ENCODE results near the gene CYB561D2. TPM values are rescaled to one million over a fixed set of nuclear protein-coding genes. Genes with fewer than 3 reads are reported as not detected.

CYB561D2 gene
- total and polyA plus RNA-seq, 9 donors: 4.5 to 17.1 (median 9.6) TPM

- peak overlapping the region; percentile 65 for H3K4me3 ChIP-seq
- H3K36me3 ChIP-seq: no peaks in the 10 kb centered on the region
- intact Hi-C loops (cut with DNase I): loop anchor here in 2 of 4 donors (2.0 to 10.0 kb wide), 2 partner anchors 17 to 55 kb away; partner anchors contain the start of genes HYAL1 (in 1 of the 2) and SEMA3B (in 1 of the 2)
- H3K9me3 ChIP-seq: no peaks in the 10 kb centered on the region
- peak in 2 of 5 donors; percentile 51 for DNase-seq
- TF ChIP-seq, protein P1, sequence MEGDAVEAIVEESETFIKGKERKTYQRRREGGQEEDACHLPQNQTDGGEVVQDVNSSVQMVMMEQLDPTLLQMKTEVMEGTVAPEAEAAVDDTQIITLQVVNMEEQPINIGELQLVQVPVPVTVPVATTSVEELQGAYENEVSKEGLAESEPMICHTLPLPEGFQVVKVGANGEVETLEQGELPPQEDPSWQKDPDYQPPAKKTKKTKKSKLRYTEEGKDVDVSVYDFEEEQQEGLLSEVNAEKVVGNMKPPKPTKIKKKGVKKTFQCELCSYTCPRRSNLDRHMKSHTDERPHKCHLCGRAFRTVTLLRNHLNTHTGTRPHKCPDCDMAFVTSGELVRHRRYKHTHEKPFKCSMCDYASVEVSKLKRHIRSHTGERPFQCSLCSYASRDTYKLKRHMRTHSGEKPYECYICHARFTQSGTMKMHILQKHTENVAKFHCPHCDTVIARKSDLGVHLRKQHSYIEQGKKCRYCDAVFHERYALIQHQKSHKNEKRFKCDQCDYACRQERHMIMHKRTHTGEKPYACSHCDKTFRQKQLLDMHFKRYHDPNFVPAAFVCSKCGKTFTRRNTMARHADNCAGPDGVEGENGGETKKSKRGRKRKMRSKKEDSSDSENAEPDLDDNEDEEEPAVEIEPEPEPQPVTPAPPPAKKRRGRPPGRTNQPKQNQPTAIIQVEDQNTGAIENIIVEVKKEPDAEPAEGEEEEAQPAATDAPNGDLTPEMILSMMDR (IDR thresholded peaks at IDR 0.05): no peak
- no peak for TF ChIP-seq POLR2A (IDR thresholded peaks at IDR 0.05)
- 75 to 80% (median 76%) methylated on average over 28 to 29 of the region's 29 CpGs for WGBS, 3 donors
- H3K27ac ChIP-seq: no peak overlapping the region
- H3K27me3 ChIP-seq: no peaks in the 10 kb centered on the region
- peaks cover 22% of the 10 kb centered on the region for H3K4me1 ChIP-seq (ENCODE audit: insufficient read depth)
These were observed 30.6 kb upstream of the CYB561D2 start for GRCh38 chr3:50319894-50320625.

GRCh38 chr3:50320853-50321335 is 29.8 kb upstream of the CYB561D2 start:
- intact Hi-C loops (cut with DNase I): loop anchor here in 2 of 4 donors (2.0 to 10.0 kb wide), 2 partner anchors 18 to 56 kb away; partner anchors contain the start of genes HYAL1 (in 1 of the 2) and SEMA3B (in 1 of the 2)
- no peaks in the 10 kb centered on the region for H3K9me3 ChIP-seq
- H3K27ac ChIP-seq: peak overlapping the region; percentile 71 to 95
- 0 to 1% (median 1%) methylated on average over 21 to 44 of the region's 45 CpGs for WGBS, 3 donors
- no peaks in the 10 kb centered on the region for H3K36me3 ChIP-seq
- H3K4me1 ChIP-seq (ENCODE audit: insufficient read depth): peaks cover 22% of the 10 kb centered on the region
- peak overlapping the region; percentile 65 for H3K4me3 ChIP-seq
- no peaks in the 10 kb centered on the region for H3K27me3 ChIP-seq
- DNase-seq: peak; percentile 81 to 89 (median 85)
- TF ChIP-seq, protein P1 (IDR thresholded peaks at IDR 0.05): no peak
- no peak for TF ChIP-seq EP300 (IDR thresholded peaks at IDR 0.05)
- no peak for TF ChIP-seq POLR2A (IDR thresholded peaks at IDR 0.05)

DNA sequence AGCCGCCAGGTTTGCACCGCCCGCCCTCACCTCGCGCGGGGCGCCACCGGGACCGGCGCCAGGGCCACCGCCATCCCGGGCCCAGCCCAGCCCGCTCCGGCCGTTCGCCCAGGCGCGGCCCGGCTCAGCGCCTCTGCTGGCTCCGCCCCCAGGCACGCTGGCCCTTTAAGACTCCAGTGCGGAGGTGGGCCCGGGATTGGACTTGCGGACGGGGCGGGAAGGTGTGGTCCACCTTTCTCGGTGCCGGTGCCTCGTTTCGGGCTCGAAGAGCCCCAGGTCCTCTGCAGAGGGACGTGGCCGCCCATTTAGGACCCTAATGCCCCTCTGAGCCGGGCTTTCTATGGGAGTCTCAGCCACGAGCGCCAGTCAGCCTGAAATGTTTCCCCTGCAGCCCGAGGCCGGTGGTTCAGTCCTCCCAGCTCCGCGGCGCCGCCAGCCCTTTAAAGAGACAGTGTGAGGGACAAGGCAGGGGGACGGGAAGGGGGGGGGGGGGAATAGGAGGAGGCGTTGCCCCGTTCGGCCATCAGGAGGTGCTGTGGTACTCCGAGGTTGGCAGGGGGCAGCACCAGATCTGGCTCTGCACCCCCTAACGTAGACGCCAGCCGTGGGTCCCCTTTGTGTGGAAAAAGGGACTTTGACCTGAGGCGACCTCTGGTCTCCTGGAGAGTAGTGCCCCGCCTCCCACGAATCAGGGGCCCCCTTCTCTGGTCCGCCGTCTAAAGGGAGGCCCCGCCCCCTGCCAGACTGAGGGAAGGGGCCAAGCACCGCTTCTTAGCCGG is 29.1 kb upstream of the CYB561D2 start:
- DNase-seq: peak; percentile 90 to 93 (median 90)
- Histone ChIP-seq H3K9me3 (no peaks in the 10 kb centered on the region), H3K27ac (peak overlapping the region; percentile 71 to 95), H3K27me3 (no peaks in the 10 kb centered on the region), H3K36me3 (no peaks in the 10 kb centered on the region), H3K4me3 (peak overlapping the region; percentile 65), H3K4me1 (ENCODE audit: insufficient read depth) (peaks cover 22% of the 10 kb centered on the region)
- 0 to 2% (median 1%) methylated on average over 30 to 59 of the region's 59 CpGs for WGBS, 3 donors
- intact Hi-C loops (cut with DNase I): loop anchor here in 2 of 4 donors (2.0 to 10.0 kb wide), 2 partner anchors 19 to 57 kb away; partner anchors contain the start of genes HYAL1 (in 1 of the 2) and SEMA3B (in 1 of the 2)
- peak; percentile 65 for TF ChIP-seq POLR2A (IDR thresholded peaks at IDR 0.05)
- TF ChIP-seq EP300 (IDR thresholded peaks at IDR 0.05): no peak
- TF ChIP-seq, protein P1 (IDR thresholded peaks at IDR 0.05): peak; percentile 46 to 61 (median 46)

- peaks cover 22% of the 10 kb centered on the region for H3K4me1 ChIP-seq (ENCODE audit: insufficient read depth)
- 2 to 6% (median 2%) methylated on average over 13 to 14 of the region's 14 CpGs for WGBS, 3 donors
- intact Hi-C loops (cut with DNase I): loop anchor here in 1 of 4 donors (10.0 kb wide), 1 partner anchor 57 kb away; the partner anchor contains the start of gene SEMA3B
- H3K27me3 ChIP-seq: no peaks in the 10 kb centered on the region
- H3K4me3 ChIP-seq: peak overlapping the region; percentile 65
- DNase-seq: no peak
- TF ChIP-seq, protein P1 (IDR thresholded peaks at IDR 0.05): no peak
- peak; percentile 42 for TF ChIP-seq POLR2A (IDR thresholded peaks at IDR 0.05)
- no peak for TF ChIP-seq EP300 (IDR thresholded peaks at IDR 0.05)
- H3K9me3 ChIP-seq: no peaks in the 10 kb centered on the region
- H3K36me3 ChIP-seq: no peaks in the 10 kb centered on the region
- H3K27ac ChIP-seq: peak overlapping the region; percentile 71 to 95
These were observed 28.6 kb upstream of the CYB561D2 start for GRCh38 chr3:50322115-50322385.

Data from ovary (tissue), 9 donors.